Neutrophil (primary cell): Measurements from ENCODE around the gene FAR1.
A peak's percentile ranks its signal among the peaks of the same experiment; 100 is the strongest.

Experiments used
- H3K27ac ChIP-seq: fragments of 200-600 bp; sonication (generic); 2 replicates; pipeline ENCODE4 v1.5.1; 2016; ENCODE audit warnings: mild to moderate bottlenecking, moderate library complexity
- H3K27me3 ChIP-seq: fragments of 200-600 bp; sonication (generic); 2 replicates; pipeline ENCODE4 v1.6.0; 2016; ENCODE audit warnings: mild to moderate bottlenecking
- H3K36me3 ChIP-seq: fragments of 200-600 bp; sonication (generic); 2 replicates; pipeline ENCODE4 v1.5.1; 2017
- H3K4me1 ChIP-seq, 2 experiments: fragments of 200-600 bp in 1 of 2; sonication (generic) in 1 of 2; 1 replicate in 1 of 2; 2 replicates in 1 of 2; pipeline versions ENCODE4 v1.5.1 to v1.6.1; 2013 to 2016; ENCODE audit warnings: low read depth in 1 of 2, low read length in 1 of 2, mild to moderate bottlenecking in 1 of 2, moderate library complexity in 1 of 2; ENCODE audit not compliant: control insufficient read depth in 1 of 2, insufficient read depth in 1 of 2
- H3K4me3 ChIP-seq, 2 experiments: fragments of 200-600 bp in 1 of 2; sonication (generic) in 1 of 2; 1 replicate in 1 of 2; 2 replicates in 1 of 2; pipeline ENCODE4 v1.5.1; 2013 to 2016; ENCODE audit warnings: low read depth in 1 of 2, low read length in 1 of 2, mild to moderate bottlenecking in 1 of 2, moderate library complexity in 1 of 2
- H3K9me3 ChIP-seq: fragments of 200-600 bp; sonication (generic); 2 replicates; pipeline ENCODE4 v1.5.1; 2016
- TF ChIP-seq, protein P1 (sequence below): fragments of 200-600 bp; sonication (generic); IDR thresholded peaks from 2 replicates; pipeline ENCODE4 v1.5.1; 2016; ENCODE audit warnings: antibody characterized with exemption

The FAR1 gene

DNA sequence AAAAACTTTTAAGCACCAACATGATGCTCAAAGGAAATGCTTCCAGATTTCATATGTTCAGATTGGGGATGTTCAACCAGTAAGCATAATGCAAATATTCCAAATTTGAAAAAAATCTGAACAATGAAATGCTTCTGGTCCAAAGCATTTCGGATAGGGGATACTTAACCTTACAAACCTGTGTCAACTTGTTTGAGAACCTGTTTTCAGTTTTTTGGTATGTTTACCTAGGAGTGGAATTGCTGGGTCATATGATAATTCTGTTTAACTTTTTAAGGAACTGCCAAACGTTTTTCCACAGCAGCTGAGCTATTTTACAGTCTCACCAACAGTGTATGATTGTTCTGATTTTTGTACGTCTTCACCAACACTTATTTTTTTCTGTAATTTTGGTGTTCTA is 23.7 kb downstream of the FAR1 start:
- TF ChIP-seq, protein P1, sequence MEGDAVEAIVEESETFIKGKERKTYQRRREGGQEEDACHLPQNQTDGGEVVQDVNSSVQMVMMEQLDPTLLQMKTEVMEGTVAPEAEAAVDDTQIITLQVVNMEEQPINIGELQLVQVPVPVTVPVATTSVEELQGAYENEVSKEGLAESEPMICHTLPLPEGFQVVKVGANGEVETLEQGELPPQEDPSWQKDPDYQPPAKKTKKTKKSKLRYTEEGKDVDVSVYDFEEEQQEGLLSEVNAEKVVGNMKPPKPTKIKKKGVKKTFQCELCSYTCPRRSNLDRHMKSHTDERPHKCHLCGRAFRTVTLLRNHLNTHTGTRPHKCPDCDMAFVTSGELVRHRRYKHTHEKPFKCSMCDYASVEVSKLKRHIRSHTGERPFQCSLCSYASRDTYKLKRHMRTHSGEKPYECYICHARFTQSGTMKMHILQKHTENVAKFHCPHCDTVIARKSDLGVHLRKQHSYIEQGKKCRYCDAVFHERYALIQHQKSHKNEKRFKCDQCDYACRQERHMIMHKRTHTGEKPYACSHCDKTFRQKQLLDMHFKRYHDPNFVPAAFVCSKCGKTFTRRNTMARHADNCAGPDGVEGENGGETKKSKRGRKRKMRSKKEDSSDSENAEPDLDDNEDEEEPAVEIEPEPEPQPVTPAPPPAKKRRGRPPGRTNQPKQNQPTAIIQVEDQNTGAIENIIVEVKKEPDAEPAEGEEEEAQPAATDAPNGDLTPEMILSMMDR: no peak
- H3K4me3 ChIP-seq: no peak overlapping the region
- peaks cover 26% of the 10 kb centered on the region for H3K36me3 ChIP-seq
- H3K4me1 ChIP-seq: peaks cover 7 to 14% of the 10 kb centered on the region in 2 experiments
- H3K9me3 ChIP-seq: no peaks in the 10 kb centered on the region
- H3K27ac ChIP-seq: peak overlapping the region; percentile 64
- H3K27me3 ChIP-seq: no peaks in the 10 kb centered on the region

DNA sequence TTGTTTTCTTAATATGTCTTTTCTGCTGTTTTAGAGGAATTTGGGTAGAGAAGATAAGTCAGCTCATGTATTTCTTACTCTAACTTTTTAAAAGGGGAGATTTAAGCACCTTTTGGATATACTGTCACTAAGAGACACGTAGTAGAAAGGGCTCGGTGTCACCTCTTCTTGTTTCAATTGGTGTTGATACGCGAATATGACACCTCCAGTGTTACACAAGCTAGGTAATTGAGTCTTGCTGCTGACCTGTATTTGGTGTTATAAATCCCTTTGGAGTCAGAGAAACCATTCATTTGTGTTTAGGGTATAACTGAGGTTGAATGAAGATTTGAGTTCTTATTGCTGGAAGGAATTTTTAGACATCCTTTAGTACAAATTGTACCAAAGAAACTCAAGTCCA is 25.6 kb downstream of the FAR1 start:
- Histone ChIP-seq H3K4me3 (no peak overlapping the region), H3K27ac (peak overlapping the region; percentile 30), H3K27me3 (no peaks in the 10 kb centered on the region), H3K9me3 (no peaks in the 10 kb centered on the region), H3K4me1 (peaks cover 7 to 14% of the 10 kb centered on the region in 2 experiments), H3K36me3 (peaks cover 38% of the 10 kb centered on the region)
- TF ChIP-seq, protein P1: no peak

DNA sequence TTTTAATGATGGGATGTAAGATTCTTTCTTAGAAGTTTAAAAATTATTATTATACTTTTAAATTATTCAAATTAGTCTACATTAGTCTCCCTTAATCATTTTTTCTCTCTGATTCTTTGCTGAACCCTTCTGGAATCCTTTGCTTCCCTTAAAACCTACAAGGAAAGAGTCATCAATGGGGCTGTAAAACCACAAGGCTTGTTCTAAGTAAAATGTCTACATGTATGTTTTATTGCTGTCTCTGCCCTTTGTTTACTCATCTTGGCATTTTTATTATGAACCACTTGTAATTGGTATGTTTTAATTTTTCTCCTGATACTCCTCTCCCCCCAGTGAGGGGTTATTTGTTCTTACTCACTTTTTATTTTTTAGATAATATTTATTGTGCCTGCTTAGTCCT is 27.4 kb downstream of the FAR1 start:
- Histone ChIP-seq H3K27ac (no peak overlapping the region), H3K4me3 (no peak overlapping the region), H3K27me3 (no peaks in the 10 kb centered on the region), H3K9me3 (no peaks in the 10 kb centered on the region), H3K36me3 (peaks cover 44% of the 10 kb centered on the region), H3K4me1 (peaks cover 7 to 12% of the 10 kb centered on the region in 2 experiments)
- TF ChIP-seq, protein P1: no peak

DNA sequence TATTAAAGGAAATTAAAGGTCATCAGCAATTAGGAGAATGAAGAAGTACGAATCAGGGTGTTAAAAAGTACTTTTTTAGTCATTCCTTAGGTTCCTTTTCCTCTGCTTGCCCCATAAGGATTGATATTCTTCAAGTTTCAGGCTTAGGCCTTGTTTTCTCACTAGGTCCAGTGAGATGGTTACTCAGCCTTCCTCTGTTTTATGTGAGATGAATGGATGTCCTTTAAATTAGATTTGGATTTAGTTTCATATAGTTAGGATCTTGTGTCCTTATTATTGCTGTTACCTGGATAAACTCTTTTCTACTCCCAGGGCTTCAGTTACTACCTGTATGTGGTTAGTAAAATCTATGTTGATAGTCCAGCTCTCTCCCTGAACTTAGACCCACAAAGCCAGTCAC is 29.2 kb downstream of the FAR1 start:
- TF ChIP-seq, protein P1: no peak
- H3K27ac ChIP-seq: peak overlapping the region; percentile 26
- H3K36me3 ChIP-seq: peaks cover 59% of the 10 kb centered on the region
- no peak overlapping the region for H3K4me3 ChIP-seq
- H3K4me1 ChIP-seq: no peaks in the 10 kb centered on the region
- H3K9me3 ChIP-seq: no peaks in the 10 kb centered on the region
- H3K27me3 ChIP-seq: no peaks in the 10 kb centered on the region

DNA sequence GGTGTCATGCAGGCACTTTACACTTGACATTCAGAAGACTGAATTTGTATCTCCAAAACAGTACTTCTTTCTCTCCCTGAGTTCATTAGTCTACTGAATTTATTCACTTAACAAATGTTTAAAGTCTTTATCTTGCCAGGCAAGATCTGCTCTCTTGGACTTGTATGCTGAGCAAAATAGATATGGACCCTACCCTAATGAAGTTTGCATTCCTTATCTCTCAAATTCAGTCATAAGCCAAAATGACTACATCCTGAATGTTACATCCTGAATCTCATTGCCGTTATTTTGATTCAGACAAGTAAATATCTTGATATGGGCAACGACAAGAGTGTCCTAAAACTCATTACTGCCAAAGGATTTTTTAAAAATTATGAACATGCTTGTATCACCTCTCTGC is 29.7 kb downstream of the FAR1 start:
- H3K27ac ChIP-seq: peak overlapping the region; percentile 26

More for the DNA sequence above, 29.7 kb downstream of the FAR1 start:
- TF ChIP-seq, protein P1: no peak
- Histone ChIP-seq H3K9me3 (no peaks in the 10 kb centered on the region), H3K27me3 (no peaks in the 10 kb centered on the region), H3K4me1 (no peaks in the 10 kb centered on the region), H3K4me3 (no peak overlapping the region), H3K36me3 (peaks cover 63% of the 10 kb centered on the region)
